HG02840 (cell line): Measurements from ENCODE around the gene CFAP107.

Experiments
- ATAC-seq: cut with Tn5 transposase; IDR thresholded peaks from one replicate; pipeline ENCODE4 v1.9.1; 2021; ENCODE audit warnings: mild to moderate bottlenecking, moderate library complexity, moderate number of reproducible peaks; ENCODE audit not compliant: unreplicated experiment, low FRiP score

CFAP107 gene

GRCh38 chr1:12739613-12740012 is 6.4 kb upstream of the CFAP107 start:
- no peak for ATAC-seq

- ATAC-seq, result no peak
Observed at GRCh38 chr1:12741946-12742345, 4.1 kb upstream of the CFAP107 start.

GRCh38 chr1:12745126-12745991 is 641 bp upstream of the CFAP107 start:
- no peak for ATAC-seq

- no peak for ATAC-seq
Observed at GRCh38 chr1:12748778-12749355, 2.9 kb downstream of the CFAP107 start.

GRCh38 chr1:12754738-12755137 is 8.7 kb downstream of the CFAP107 start:
- ATAC-seq, result no peak

- ATAC-seq, result no peak
Observed at GRCh38 chr1:12756273-12756672, 10.3 kb downstream of the CFAP107 start.

GRCh38 chr1:12756768-12757413 is 10.9 kb downstream of the CFAP107 start:
- no peak for ATAC-seq

GRCh38 chr1:12757836-12758235 is 11.8 kb downstream of the CFAP107 start:
- no peak for ATAC-seq

GRCh38 chr1:12760256-12760795 is 14.3 kb downstream of the CFAP107 start:
- no peak for ATAC-seq

GRCh38 chr1:12761781-12762180 is 15.8 kb downstream of the CFAP107 start:
- no peak for ATAC-seq

- ATAC-seq, result no peak
Observed at GRCh38 chr1:12762766-12763165, 16.8 kb downstream of the CFAP107 start.

GRCh38 chr1:12763479-12763878 is 17.5 kb downstream of the CFAP107 start:
- no peak for ATAC-seq

- ATAC-seq, result no peak
Observed at GRCh38 chr1:12764016-12764415, 18.0 kb downstream of the CFAP107 start.

GRCh38 chr1:12769031-12769430 is 23.0 kb downstream of the CFAP107 start:
- no peak for ATAC-seq

- no peak for ATAC-seq
Observed at GRCh38 chr1:12769976-12770505, 24.0 kb downstream of the CFAP107 start.

GRCh38 chr1:12770620-12771019 is 24.6 kb downstream of the CFAP107 start:
- no peak for ATAC-seq

- ATAC-seq, result no peak
Observed at GRCh38 chr1:12771186-12771585, 25.2 kb downstream of the CFAP107 start.

- ATAC-seq, result no peak
Observed at GRCh38 chr1:12772520-12772919, 26.5 kb downstream of the CFAP107 start.

GRCh38 chr1:12773438-12773837 is 27.4 kb downstream of the CFAP107 start, which contains the start of gene PRAMEF12:
Gene PRAMEF12 (plus strand): TSS chr1:12773738. CDS start chr1:12774868, 1,130 bp downstream.
- no peak for ATAC-seq

GRCh38 chr1:12774801-12775345 is 28.9 kb downstream of the CFAP107 start:
- no peak for ATAC-seq

GRCh38 chr1:12775443-12775842 is 29.4 kb downstream of the CFAP107 start:
- ATAC-seq, result no peak
